Measurements from ENCODE around the gene DACH1. TPM values are rescaled to one million over a fixed set of nuclear protein-coding genes. Genes with fewer than 3 reads are reported as not detected.

Gene DACH1
- total and polyA plus RNA-seq, 9 of the 15 experiments (the other 6 are each of a cell fraction or from before 2014, with no cell fraction given) = 0.04 to 0.07 (median 0.04) TPM; not detected in 2

- no peak overlapping the region for H2AFZ ChIP-seq (ENCODE audit: low read depth, low read length)
- in situ Hi-C loops (cut with MboI) (no loop called here), intact Hi-C loops (cut with micrococcal nuclease) (no loop called here)
- 0% methylated on average over 3 of the region's 3 CpGs for WGBS (ENCODE audit: insufficient coverage, low coverage, missing lambda C conversion rate)
- H4K20me1 ChIP-seq (replicated peaks; ENCODE audit: control insufficient read depth, insufficient read depth, low read length) = no peaks in the 10 kb centered on the region
- no peaks in the 10 kb centered on the region for H3K9me3 ChIP-seq (replicated peaks; ENCODE audit: control insufficient read depth, insufficient read depth, low read depth, low read length)
- no peaks in the 10 kb centered on the region for H3K9me1 ChIP-seq (ENCODE audit: control insufficient read depth, insufficient read depth, low read length)
- H3K79me2 ChIP-seq (ENCODE audit: control insufficient read depth, insufficient read depth, low read length) = no peaks in the 10 kb centered on the region
- FAIRE-seq (no peak), DNase-seq (ENCODE audit: extremely low read depth in 1 of 4, low spot score in 3 of 4) (no peak), ATAC-seq (no peak)
- ChIA-PET CTCF (ENCODE audit: low intra/inter-chr PET ratio) (no interaction called here), POLR2A (no interaction called here)
- no peak overlapping the region for H3K9ac ChIP-seq (ENCODE audit: insufficient read depth in 1 of 2, low read depth in 2 of 2, low read length in 2 of 2)
- no peak overlapping the region for H3K27ac ChIP-seq (ENCODE audit: extremely low read depth, low read depth, low read length)
- H3K4me3 ChIP-seq = no peak overlapping the region
- no peak overlapping the region for H3K4me2 ChIP-seq (ENCODE audit: insufficient read depth, low read length)
- no peaks in the 10 kb centered on the region for H3K27me3 ChIP-seq (ENCODE audit: control insufficient read depth in 2 of 2, insufficient read depth in 2 of 2, low read length in 2 of 2)
- H3K4me1 ChIP-seq (replicated peaks in 1 of 2; ENCODE audit: control insufficient read depth in 2 of 2, insufficient read depth in 2 of 2, low read length in 2 of 2) = no peaks in the 10 kb centered on the region
- no TSS peak for BruUV-seq (replicated peaks)
- no peaks in the 10 kb centered on the region for H3K36me3 ChIP-seq (ENCODE audit: control insufficient read depth, insufficient read depth, low read length)
- TF ChIP-seq E4F1 (CRISPR knock-in tag; IDR thresholded peaks at IDR 0.05; ENCODE audit: borderline replicate concordance) = no peak
- TF ChIP-seq, protein P1, sequence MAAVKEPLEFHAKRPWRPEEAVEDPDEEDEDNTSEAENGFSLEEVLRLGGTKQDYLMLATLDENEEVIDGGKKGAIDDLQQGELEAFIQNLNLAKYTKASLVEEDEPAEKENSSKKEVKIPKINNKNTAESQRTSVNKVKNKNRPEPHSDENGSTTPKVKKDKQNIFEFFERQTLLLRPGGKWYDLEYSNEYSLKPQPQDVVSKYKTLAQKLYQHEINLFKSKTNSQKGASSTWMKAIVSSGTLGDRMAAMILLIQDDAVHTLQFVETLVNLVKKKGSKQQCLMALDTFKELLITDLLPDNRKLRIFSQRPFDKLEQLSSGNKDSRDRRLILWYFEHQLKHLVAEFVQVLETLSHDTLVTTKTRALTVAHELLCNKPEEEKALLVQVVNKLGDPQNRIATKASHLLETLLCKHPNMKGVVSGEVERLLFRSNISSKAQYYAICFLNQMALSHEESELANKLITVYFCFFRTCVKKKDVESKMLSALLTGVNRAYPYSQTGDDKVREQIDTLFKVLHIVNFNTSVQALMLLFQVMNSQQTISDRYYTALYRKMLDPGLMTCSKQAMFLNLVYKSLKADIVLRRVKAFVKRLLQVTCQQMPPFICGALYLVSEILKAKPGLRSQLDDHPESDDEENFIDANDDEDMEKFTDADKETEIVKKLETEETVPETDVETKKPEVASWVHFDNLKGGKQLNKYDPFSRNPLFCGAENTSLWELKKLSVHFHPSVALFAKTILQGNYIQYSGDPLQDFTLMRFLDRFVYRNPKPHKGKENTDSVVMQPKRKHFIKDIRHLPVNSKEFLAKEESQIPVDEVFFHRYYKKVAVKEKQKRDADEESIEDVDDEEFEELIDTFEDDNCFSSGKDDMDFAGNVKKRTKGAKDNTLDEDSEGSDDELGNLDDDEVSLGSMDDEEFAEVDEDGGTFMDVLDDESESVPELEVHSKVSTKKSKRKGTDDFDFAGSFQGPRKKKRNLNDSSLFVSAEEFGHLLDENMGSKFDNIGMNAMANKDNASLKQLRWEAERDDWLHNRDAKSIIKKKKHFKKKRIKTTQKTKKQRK (IDR thresholded peaks at IDR 0.05; ENCODE audit: borderline replicate concordance, low read depth, low read length) = no peak
- no peak for TF ChIP-seq ZFP91 (CRISPR knock-in tag; IDR thresholded peaks at IDR 0.05)
- TF ChIP-seq, protein P2, sequence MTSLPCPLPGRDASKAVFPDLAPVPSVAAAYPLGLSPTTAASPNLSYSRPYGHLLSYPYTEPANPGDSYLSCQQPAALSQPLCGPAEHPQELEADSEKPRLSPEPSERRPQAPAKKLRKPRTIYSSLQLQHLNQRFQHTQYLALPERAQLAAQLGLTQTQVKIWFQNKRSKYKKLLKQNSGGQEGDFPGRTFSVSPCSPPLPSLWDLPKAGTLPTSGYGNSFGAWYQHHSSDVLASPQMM (CRISPR knock-in tag; IDR thresholded peaks at IDR 0.05) = no peak
- no peak for TF ChIP-seq ZNF140 (CRISPR knock-in tag; IDR thresholded peaks at IDR 0.05)
- no peak for TF ChIP-seq CREBBP (IDR thresholded peaks at IDR 0.05; ENCODE audit: low read depth, low read length)
- TF ChIP-seq FOS (IDR thresholded peaks at IDR 0.05; ENCODE audit: extremely low read depth, insufficient read length) = no peak
- no peak for TF ChIP-seq ZNF3 (CRISPR knock-in tag; IDR thresholded peaks at IDR 0.05)
- TF ChIP-seq SAFB2 (IDR thresholded peaks at IDR 0.05; ENCODE audit: borderline replicate concordance, low read depth, low read length, severe bottlenecking) = no peak
- TF ChIP-seq, protein P3, sequence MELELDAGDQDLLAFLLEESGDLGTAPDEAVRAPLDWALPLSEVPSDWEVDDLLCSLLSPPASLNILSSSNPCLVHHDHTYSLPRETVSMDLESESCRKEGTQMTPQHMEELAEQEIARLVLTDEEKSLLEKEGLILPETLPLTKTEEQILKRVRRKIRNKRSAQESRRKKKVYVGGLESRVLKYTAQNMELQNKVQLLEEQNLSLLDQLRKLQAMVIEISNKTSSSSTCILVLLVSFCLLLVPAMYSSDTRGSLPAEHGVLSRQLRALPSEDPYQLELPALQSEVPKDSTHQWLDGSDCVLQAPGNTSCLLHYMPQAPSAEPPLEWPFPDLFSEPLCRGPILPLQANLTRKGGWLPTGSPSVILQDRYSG (tag; conservative IDR thresholded peaks at IDR 0.05; ENCODE audit: low read depth) = no peak
- TF ChIP-seq, protein P4, sequence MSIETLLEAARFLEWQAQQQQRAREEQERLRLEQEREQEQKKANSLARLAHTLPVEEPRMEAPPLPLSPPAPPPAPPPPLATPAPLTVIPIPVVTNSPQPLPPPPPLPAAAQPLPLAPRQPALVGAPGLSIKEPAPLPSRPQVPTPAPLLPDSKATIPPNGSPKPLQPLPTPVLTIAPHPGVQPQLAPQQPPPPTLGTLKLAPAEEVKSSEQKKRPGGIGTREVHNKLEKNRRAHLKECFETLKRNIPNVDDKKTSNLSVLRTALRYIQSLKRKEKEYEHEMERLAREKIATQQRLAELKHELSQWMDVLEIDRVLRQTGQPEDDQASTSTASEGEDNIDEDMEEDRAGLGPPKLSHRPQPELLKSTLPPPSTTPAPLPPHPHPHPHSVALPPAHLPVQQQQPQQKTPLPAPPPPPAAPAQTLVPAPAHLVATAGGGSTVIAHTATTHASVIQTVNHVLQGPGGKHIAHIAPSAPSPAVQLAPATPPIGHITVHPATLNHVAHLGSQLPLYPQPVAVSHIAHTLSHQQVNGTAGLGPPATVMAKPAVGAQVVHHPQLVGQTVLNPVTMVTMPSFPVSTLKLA (conservative IDR thresholded peaks at IDR 0.05) = no peak
Measured at GRCh38 chr13:71661921-71662320, 205.1 kb downstream of the DACH1 start.

Measured in K562 (cell line).